GM13977 (cell line): ENCODE results near the gene MYBPC1.
"Not testable (repeated sequence)": the region's sequence is repeated elsewhere in the genome, so short reads cannot be mapped to it uniquely, and the experiment has no call there.

Experiments
- DNase-seq: peaks from one replicate; pipeline ENCODE4 v3.0.0; 2012; ENCODE audit warnings: low spot score
- CTCF ChIP-seq: IDR thresholded peaks from 2 replicates; pipeline ENCODE4 v1.5.1; 2012; ENCODE audit warnings: mild to moderate bottlenecking, control low read depth; ENCODE audit not compliant: insufficient read depth; ENCODE audit errors: extremely low read depth, missing control alignments
- in situ Hi-C: fragments of 300-500 bp; cut with MboI; formaldehyde crosslinking; loops from one replicate; pipeline ENCODE4 v1.12.0; 2022; ENCODE audit warnings: low sequenced_read_pairs, low pct_unique_long_range_greater_than_20kb, mixed read lengths, inconsistent platforms; ENCODE audit not compliant: unreplicated experiment

Gene MYBPC1

GRCh38 chr12:101675555-101675954 is 80.8 kb downstream of the MYBPC1 start:
- in situ Hi-C loops = no loop called here

GRCh38 chr12:101676497-101676896 is 81.7 kb downstream of the MYBPC1 start:
- DNase-seq, in situ Hi-C loops: not testable (repeated sequence)

More at GRCh38 chr12:101675555-101675954, 80.8 kb downstream of the MYBPC1 start:
- DNase-seq = no peak
- no peak for TF ChIP-seq CTCF

- TF ChIP-seq CTCF = no peak
- in situ Hi-C loops = no loop called here
- DNase-seq = no peak
Measured at GRCh38 chr12:101678081-101678480, 83.3 kb downstream of the MYBPC1 start.

GRCh38 chr12:101680240-101680639 is 85.5 kb downstream of the MYBPC1 start:
- DNase-seq = no peak
- in situ Hi-C loops = no loop called here
- TF ChIP-seq CTCF = no peak

GRCh38 chr12:101680647-101681046 is 85.9 kb downstream of the MYBPC1 start:
- in situ Hi-C loops = no loop called here
- no peak for DNase-seq
- TF ChIP-seq CTCF = no peak

- DNase-seq, in situ Hi-C loops: not testable (repeated sequence)
Measured at GRCh38 chr12:101681627-101682026, 86.9 kb downstream of the MYBPC1 start.

- no peak for TF ChIP-seq CTCF
- in situ Hi-C loops = no loop called here
- DNase-seq = no peak
Measured at GRCh38 chr12:101685092-101685491, 90.3 kb downstream of the MYBPC1 start.

- no peak for DNase-seq
- in situ Hi-C loops = no loop called here
- TF ChIP-seq CTCF = no peak
Measured at GRCh38 chr12:101686176-101686575, 91.4 kb downstream of the MYBPC1 start.
